ENCODE measurements around the gene CCDC15.

DNA sequence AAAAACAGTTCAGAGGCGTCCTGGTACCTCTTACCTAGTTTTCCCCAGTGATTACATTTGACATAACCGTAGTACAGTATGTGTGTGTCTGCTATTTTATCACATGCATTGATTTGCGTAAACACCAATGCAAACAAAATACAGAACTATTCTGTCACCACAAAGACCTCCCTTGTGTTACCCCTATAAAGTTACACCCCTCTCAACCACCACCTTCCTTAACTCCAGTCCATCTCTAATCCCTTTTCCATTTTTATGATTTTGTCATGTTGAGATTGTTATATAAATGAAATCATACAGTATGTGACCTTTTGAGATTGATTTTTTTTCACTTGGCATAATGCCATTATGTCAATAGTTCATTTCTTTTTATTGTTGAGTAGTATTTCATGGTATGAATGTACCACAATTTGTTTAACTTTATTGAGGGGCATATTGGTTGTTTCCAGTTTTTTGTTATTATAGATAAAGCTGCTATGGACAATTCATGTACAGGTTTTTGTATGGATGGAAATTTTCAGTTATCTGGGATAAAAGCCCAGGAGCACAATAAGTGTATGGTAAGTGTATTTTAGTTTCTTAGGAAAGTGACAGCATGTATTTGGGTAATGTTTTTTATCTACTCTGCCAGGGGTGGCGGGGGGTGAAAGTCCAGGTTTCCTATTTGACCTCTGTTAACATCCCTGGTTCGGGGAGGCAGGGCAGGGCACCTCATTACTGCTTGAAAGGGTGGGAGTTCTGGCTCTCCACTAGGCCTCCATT, 103.1 kb downstream of the CCDC15 start:
- TF ChIP-seq, protein P1, sequence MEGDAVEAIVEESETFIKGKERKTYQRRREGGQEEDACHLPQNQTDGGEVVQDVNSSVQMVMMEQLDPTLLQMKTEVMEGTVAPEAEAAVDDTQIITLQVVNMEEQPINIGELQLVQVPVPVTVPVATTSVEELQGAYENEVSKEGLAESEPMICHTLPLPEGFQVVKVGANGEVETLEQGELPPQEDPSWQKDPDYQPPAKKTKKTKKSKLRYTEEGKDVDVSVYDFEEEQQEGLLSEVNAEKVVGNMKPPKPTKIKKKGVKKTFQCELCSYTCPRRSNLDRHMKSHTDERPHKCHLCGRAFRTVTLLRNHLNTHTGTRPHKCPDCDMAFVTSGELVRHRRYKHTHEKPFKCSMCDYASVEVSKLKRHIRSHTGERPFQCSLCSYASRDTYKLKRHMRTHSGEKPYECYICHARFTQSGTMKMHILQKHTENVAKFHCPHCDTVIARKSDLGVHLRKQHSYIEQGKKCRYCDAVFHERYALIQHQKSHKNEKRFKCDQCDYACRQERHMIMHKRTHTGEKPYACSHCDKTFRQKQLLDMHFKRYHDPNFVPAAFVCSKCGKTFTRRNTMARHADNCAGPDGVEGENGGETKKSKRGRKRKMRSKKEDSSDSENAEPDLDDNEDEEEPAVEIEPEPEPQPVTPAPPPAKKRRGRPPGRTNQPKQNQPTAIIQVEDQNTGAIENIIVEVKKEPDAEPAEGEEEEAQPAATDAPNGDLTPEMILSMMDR (conservative IDR thresholded peaks at IDR 0.05; ENCODE audit: low read length): no peak
- no peak for TF ChIP-seq EZH2phosphoT487 (IDR thresholded peaks at IDR 0.05; ENCODE audit: borderline replicate concordance)

Measured in Loucy (cell line).